GM21717 (cell line): ENCODE measurements around the gene LAMB4.

Source experiments
- ATAC-seq: cut with Tn5 transposase; IDR thresholded peaks from one replicate; pipeline ENCODE4 v1.9.1; 2021; ENCODE audit warnings: mild to moderate bottlenecking, moderate library complexity; ENCODE audit not compliant: unreplicated experiment

The LAMB4 gene

GRCh38 chr7:108000875-108001763, 129.0 kb downstream of the LAMB4 start:
- no peak for ATAC-seq

GRCh38 chr7:107999779-108000560, 130.2 kb downstream of the LAMB4 start:
- ATAC-seq = no peak

GRCh38 chr7:107998660-107999480, 131.3 kb downstream of the LAMB4 start:
- ATAC-seq = no peak

GRCh38 chr7:107998150-107998549, 132.0 kb downstream of the LAMB4 start:
- no peak for ATAC-seq

- ATAC-seq = no peak
Measured at GRCh38 chr7:107996072-107996882, 133.9 kb downstream of the LAMB4 start.

GRCh38 chr7:107995184-107996071, 134.7 kb downstream of the LAMB4 start:
- no peak for ATAC-seq

- no peak for ATAC-seq
Measured at GRCh38 chr7:107994421-107995030, 135.6 kb downstream of the LAMB4 start.

- no peak for ATAC-seq
Measured at GRCh38 chr7:107993891-107994291, 136.3 kb downstream of the LAMB4 start.

GRCh38 chr7:107989618-107990373, 140.4 kb downstream of the LAMB4 start:
- no peak for ATAC-seq

GRCh38 chr7:107982918-107983389, 147.2 kb downstream of the LAMB4 start:
- no peak for ATAC-seq

- ATAC-seq = no peak
Measured at GRCh38 chr7:107982042-107982840, 147.9 kb downstream of the LAMB4 start.

- no peak for ATAC-seq
Measured at GRCh38 chr7:107981466-107981865, 148.7 kb downstream of the LAMB4 start.

GRCh38 chr7:107980671-107981190, 149.4 kb downstream of the LAMB4 start:
- no peak for ATAC-seq

GRCh38 chr7:107980171-107980570, 150.0 kb downstream of the LAMB4 start:
- no peak for ATAC-seq

GRCh38 chr7:107978815-107979408, 151.2 kb downstream of the LAMB4 start:
- ATAC-seq = no peak

GRCh38 chr7:107977048-107977447, 153.1 kb downstream of the LAMB4 start:
- no peak for ATAC-seq

- no peak for ATAC-seq
Measured at GRCh38 chr7:107976620-107977019, 153.5 kb downstream of the LAMB4 start.
